Prostate gland (tissue), 2 donors: Measurements from ENCODE around the gene MYO1A. TPM values are rescaled to one million over a fixed set of nuclear protein-coding genes. Genes with fewer than 3 reads are reported as not detected.

Source experiments
- DNase-seq: peaks from one replicate; pipeline ENCODE4 v3.0.0-alpha.2; 2019; ENCODE audit warnings: low spot score
- H3K27ac ChIP-seq, 2 donors: fragments of 200-600 bp; sonication (generic); 2 replicates each; pipeline ENCODE4 v1.5.1; 2017 to 2019
- H3K27me3 ChIP-seq: fragments of 200-600 bp; sonication (generic); replicated peaks from 2 replicates; pipeline ENCODE4 v1.5.1; 2019; ENCODE audit not compliant: insufficient read depth
- H3K36me3 ChIP-seq, 2 donors: fragments of 200-600 bp; sonication (generic); 1 replicate in 1 of 2; 2 replicates in 1 of 2; pipeline versions ENCODE4 v1.5.1 to v1.8.1; 2017 to 2019
- H3K4me1 ChIP-seq: fragments of 200-600 bp; sonication (generic); replicated peaks from 2 replicates; pipeline ENCODE4 v1.5.1; 2019
- H3K4me3 ChIP-seq, 2 donors: fragments of 200-600 bp; sonication (generic); 2 replicates each; pipeline ENCODE4 v1.5.1; 2017 to 2019
- H3K9me3 ChIP-seq: fragments of 200-600 bp; sonication (generic); 2 replicates; pipeline ENCODE4 v1.5.1; 2017
- CTCF ChIP-seq, 4 experiments: fragments of 200-600 bp in 2 of 4; fragments of 450-650 bp in 2 of 4; sonication (generic) in 2 of 4; IDR thresholded peaks; 1 replicate in 3 of 4; 2 replicates in 1 of 4; pipeline ENCODE4 v1.5.1; 2016 to 2019; ENCODE audit warnings: antibody characterized with exemption in 4 of 4, mild to moderate bottlenecking in 2 of 4, moderate library complexity in 2 of 4
- POLR2A ChIP-seq: fragments of 450-650 bp; IDR thresholded peaks from one replicate; pipeline ENCODE4 v1.6.1; 2016; ENCODE audit warnings: antibody characterized with exemption, mild to moderate bottlenecking
- POLR2AphosphoS5 ChIP-seq: sonication (generic); formaldehyde crosslinking; IDR thresholded peaks from one replicate; pipeline ENCODE4 v1.6.1; 2017; ENCODE audit warnings: antibody characterized with exemption
- WGBS: methylation state at CpG from one replicate; pipeline ENCODE4 v1.1.5; 2018; 5-methylcytosine and 5-hydroxymethylcytosine counted together
- intact Hi-C: fragments of 100-400 bp; cut with DNase I; formaldehyde crosslinking; loops from one replicate; pipeline ENCODE4 v1.14.2; 2022
- total RNA-seq, 2 donors: library from RNA; depleted of rRNA; stranded (reverse); fragments of >200 nt; gene quantifications; one replicate each; pipeline ENCODE4 v1.1.0, GENCODE V29; 2016

The MYO1A gene
- total RNA-seq, 2 donors from 2014 or later, result 0.09 to 0.74 TPM

GRCh38 chr12:57016348-57016747 is 33.6 kb downstream of the MYO1A start, which contains the start of gene TAC3:
Gene TAC3 (minus strand): TSS chr12:57016529. CDS start chr12:57015797, 732 bp downstream.
- no peaks in the 10 kb centered on the region for H3K27me3 ChIP-seq
- H3K36me3 ChIP-seq, result no peaks in the 10 kb centered on the region
- no peaks in the 10 kb centered on the region for H3K4me1 ChIP-seq
- TF ChIP-seq POLR2A, result no peak
- TF ChIP-seq CTCF (IDR thresholded peaks at IDR 0.05), result no peak
- TF ChIP-seq POLR2AphosphoS5, result no peak
- no peak within 1 kb of the TSS for H3K4me3 ChIP-seq
- no peaks in the 10 kb centered on the region for H3K9me3 ChIP-seq
- intact Hi-C loops, result no loop called here
- WGBS, result 49% methylated on average over 6 of the region's 6 CpGs
- H3K27ac ChIP-seq, result no peak within 1 kb of the TSS
- DNase-seq, result no peak

DNA sequence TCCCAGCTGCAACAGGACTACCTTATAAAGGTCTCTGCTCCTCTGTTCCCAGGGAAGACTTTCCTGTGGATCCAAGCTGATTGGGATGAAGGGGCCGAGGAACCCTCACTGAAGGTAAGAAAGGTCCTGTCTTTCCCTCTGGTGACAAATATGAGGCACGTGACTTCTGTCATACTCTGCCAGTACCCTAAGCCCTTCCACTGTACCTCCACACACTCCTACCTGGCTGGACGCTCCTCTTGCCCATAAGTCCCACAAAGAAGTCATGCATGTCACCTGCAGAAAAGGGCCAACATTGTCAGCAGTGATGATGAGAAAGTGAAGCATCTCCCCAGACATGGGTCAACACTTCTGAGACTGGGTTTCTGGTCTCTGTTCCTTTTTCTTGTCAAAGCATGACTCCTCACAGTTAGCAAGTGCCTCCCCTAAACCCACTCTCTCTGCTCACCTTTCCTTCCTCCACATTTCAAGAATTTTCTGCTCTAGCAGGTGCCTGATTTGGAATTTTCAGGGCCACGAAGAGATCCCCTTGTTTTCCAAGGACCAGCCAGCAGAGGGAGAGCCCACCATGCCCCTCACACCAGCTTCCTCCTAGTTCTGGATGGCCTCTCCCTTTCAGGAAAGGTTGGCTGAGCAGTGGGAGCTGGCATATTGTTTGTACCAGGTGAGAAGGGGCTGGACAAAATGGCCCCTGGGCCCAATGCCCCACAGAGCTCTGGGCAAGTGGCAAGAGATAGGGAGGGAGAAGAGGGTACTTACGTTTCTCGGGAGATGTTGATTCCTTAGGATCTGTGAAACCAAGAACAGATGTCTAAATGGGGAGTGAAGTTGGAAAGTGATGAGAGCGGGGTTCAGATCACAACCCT is 37.1 kb downstream of the MYO1A start:
- Histone ChIP-seq H3K9me3 (no peaks in the 10 kb centered on the region), H3K27ac (no peak overlapping the region), H3K27me3 (no peaks in the 10 kb centered on the region), H3K36me3 (no peaks in the 10 kb centered on the region), H3K4me3 (no peak overlapping the region), H3K4me1 (no peaks in the 10 kb centered on the region)
- 77% methylated on average over 7 of the region's 7 CpGs for WGBS
- no peak for DNase-seq
- intact Hi-C loops, result no loop called here
- TF ChIP-seq POLR2AphosphoS5, result no peak
- no peak for TF ChIP-seq CTCF (IDR thresholded peaks at IDR 0.05)
- TF ChIP-seq POLR2A, result no peak

DNA sequence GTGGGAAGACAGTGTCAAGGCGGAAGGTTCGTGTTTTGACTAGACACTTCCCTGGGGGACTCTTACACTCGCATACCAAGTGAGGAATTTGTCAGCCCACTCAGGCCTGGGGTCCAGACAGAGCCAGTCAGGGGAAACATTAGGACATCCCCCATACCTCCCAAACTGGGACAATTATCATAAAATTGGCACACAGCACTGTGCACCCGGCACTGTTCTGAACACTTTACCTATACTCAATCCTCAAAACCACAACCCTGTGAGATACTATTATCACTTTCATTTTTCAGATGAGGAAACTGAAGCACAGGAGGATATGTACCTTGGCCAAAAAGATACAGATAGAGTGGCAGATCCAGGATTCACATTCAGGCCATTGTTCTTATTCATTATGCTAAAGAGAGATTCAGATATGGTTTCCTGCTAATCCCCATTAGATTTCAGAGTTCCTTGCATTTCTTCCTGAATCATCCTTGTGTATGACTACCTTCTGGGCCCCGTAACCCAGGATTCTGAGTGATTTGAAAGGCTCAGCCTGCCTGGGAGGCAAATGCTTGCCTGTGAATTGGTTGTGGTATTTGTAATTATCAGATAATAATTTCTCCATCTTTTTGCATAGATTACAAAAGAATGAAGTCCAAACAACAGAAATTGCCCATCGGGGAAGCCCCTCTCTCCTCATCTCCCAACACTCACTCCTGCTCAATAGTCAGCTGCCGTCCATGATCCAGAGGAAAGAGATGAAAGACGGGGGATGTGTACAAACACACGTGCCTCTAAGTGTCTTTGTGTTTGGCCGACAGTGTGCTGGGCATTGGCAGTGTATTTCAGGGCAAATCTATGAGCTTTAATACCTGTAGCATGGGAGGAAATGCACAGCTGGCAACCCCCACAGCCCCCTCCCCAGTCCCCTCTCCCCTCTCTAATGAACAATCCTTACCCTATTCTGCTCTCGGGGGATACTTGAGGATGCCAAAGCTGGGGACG is 38.2 kb downstream of the MYO1A start:
- H3K4me3 ChIP-seq, result no peak overlapping the region
- 67% methylated on average over 12 of the region's 12 CpGs for WGBS
- intact Hi-C loops, result no loop called here
- TF ChIP-seq CTCF (IDR thresholded peaks at IDR 0.05) (no peak), POLR2A (no peak), POLR2AphosphoS5 (no peak)
- H3K27ac ChIP-seq, result no peak overlapping the region
- H3K9me3 ChIP-seq, result no peaks in the 10 kb centered on the region
- no peaks in the 10 kb centered on the region for H3K27me3 ChIP-seq
- DNase-seq, result no peak
- no peaks in the 10 kb centered on the region for H3K4me1 ChIP-seq
- H3K36me3 ChIP-seq, result no peaks in the 10 kb centered on the region

GRCh38 chr12:57010627-57011247 is 39.2 kb downstream of the MYO1A start:
- Histone ChIP-seq H3K4me1 (no peaks in the 10 kb centered on the region), H3K9me3 (no peaks in the 10 kb centered on the region), H3K27ac (no peak overlapping the region), H3K36me3 (no peaks in the 10 kb centered on the region), H3K4me3 (no peak overlapping the region), H3K27me3 (no peaks in the 10 kb centered on the region)
- intact Hi-C loops, result no loop called here
- 71% methylated on average over 4 of the region's 4 CpGs for WGBS
- no peak for DNase-seq
- TF ChIP-seq CTCF (IDR thresholded peaks at IDR 0.05), result no peak
- TF ChIP-seq POLR2A, result no peak
- TF ChIP-seq POLR2AphosphoS5, result no peak
